Epithelial cell of esophagus (primary cell): Measurements from ENCODE around the gene MOG.

ENCODE experiments used
- DNase-seq: peaks from one replicate; pipeline ENCODE4 v3.0.0; 2010; ENCODE audit warnings: low read depth
- H3K4me3 ChIP-seq: 2 replicates; pipeline ENCODE4 v1.5.1; 2011; ENCODE audit warnings: mild to moderate bottlenecking, low read length, control low read depth
- TF ChIP-seq, protein P1 (sequence below): IDR thresholded peaks from 2 replicates; pipeline ENCODE4 v1.5.1; 2011; ENCODE audit warnings: low read depth, mild to moderate bottlenecking, low read length, control low read depth, inconsistent platforms; ENCODE audit not compliant: insufficient read depth; ENCODE audit errors: missing control alignments

MOG gene

DNA sequence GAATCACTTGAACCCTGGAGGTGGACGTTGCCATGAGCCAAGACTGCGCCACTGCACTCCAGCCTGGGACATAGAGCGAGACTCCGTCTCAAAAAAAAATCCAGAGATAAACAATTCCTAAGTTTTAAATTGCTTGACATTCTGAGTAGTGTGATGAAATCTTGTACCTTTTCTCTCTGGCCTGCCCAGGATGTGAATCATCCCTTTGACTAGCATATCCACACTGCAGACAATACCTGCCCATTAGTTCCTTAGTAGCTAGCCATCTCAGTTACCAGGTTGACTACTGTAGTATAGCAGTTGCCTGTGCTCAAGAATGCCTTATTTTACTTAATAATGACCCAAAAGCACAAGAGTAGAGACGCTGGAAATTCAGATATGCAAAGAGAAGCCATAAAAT is 21.2 kb downstream of the MOG start:
- TF ChIP-seq, protein P1, sequence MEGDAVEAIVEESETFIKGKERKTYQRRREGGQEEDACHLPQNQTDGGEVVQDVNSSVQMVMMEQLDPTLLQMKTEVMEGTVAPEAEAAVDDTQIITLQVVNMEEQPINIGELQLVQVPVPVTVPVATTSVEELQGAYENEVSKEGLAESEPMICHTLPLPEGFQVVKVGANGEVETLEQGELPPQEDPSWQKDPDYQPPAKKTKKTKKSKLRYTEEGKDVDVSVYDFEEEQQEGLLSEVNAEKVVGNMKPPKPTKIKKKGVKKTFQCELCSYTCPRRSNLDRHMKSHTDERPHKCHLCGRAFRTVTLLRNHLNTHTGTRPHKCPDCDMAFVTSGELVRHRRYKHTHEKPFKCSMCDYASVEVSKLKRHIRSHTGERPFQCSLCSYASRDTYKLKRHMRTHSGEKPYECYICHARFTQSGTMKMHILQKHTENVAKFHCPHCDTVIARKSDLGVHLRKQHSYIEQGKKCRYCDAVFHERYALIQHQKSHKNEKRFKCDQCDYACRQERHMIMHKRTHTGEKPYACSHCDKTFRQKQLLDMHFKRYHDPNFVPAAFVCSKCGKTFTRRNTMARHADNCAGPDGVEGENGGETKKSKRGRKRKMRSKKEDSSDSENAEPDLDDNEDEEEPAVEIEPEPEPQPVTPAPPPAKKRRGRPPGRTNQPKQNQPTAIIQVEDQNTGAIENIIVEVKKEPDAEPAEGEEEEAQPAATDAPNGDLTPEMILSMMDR: no peak
- DNase-seq: peak; percentile 91
- H3K4me3 ChIP-seq: no peak overlapping the region

DNA sequence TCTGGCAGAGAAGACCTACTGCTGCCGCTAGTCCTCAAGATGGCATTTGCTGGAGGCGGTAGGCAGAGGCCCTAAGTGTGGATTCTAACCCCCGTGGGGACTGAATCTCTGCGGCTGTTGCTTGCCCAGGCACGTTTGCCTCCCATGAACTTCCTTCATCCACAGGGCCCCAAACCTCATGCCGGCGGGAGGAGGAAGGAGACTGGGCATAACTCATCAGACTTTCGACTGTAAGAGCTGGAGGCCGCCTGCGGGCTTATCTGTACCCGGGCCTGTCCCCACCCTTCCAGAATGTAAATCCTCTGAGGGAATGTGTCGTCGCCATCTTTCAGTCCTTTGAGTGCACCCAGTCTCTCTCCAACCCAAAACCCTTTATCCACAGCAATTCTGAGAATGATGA is 23.1 kb downstream of the MOG start:
- TF ChIP-seq, protein P1: no peak
- no peak overlapping the region for H3K4me3 ChIP-seq

DNA sequence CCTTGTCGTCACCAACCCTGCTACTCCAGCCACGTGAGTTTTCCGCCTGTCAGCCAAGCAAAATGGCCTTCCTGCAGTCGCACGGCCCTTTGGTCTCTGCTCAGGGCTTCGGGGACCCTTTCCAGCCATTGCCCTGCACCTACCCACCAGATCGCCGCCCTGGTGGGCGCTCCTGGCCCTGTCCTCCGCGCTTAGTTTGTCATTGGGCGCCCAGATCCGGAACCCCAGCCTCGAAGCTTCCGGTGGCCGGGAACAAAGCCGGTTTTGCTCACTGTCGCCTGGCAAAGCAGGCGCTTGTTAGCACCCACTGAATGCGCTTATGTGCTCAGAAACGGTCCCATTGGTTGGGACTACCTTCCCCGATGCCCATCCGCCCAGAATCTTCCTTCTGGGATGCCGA is 23.5 kb downstream of the MOG start:
- TF ChIP-seq, protein P1: no peak
- no peak for DNase-seq
- H3K4me3 ChIP-seq: no peak overlapping the region

More for the DNA sequence above, 23.1 kb downstream of the MOG start:
- DNase-seq: peak; percentile 82

DNA sequence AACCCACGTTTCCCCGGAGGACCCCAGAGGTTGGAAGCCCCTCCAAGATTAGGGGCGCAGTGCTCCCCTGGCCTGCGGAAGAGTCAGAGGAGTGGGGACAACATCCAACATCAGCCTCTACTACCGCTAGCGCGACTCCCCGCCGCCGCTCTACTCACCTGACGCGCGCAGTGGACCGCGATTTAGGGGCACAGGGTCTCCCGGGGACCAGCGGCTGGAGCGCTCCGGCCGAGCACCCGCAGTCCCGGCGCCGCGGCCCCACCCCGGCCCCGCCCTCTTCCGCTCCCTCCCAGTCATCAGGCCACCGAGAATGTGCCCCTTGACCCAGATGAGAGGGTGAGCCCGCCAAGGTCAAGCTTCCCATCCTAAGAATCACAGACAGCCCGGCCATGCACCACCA is 24.0 kb downstream of the MOG start, which contains the start of gene ZFP57:
Gene ZFP57 (minus strand): TSS at position 249 of the 400 bp plus-strand sequence. CDS start 4,149 bp downstream, outside the sequence.
- no peak for DNase-seq
- TF ChIP-seq, protein P1: no peak
- H3K4me3 ChIP-seq: no peak within 1 kb of the TSS

DNA sequence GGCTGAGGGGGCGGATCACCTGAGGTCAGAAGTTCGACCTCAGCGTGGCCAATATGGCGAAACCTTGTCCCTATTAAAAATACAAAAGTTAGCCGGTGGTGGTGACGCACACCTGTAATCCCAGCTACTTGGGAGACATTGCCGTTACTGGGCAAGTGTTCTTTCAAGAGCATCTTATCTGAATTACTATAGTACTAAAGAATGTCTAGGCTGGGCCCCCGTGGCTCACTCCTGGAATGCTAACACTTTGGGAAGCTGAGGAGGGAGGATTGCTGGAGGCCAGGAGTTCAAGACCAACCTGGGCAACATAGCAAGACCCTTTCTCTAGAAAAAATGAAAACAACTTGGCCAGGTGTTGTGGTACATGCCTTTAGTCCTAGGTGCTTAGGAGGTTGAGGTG is 24.9 kb downstream of the MOG start:
- no peak overlapping the region for H3K4me3 ChIP-seq
- no peak for DNase-seq
- TF ChIP-seq, protein P1: no peak

DNA sequence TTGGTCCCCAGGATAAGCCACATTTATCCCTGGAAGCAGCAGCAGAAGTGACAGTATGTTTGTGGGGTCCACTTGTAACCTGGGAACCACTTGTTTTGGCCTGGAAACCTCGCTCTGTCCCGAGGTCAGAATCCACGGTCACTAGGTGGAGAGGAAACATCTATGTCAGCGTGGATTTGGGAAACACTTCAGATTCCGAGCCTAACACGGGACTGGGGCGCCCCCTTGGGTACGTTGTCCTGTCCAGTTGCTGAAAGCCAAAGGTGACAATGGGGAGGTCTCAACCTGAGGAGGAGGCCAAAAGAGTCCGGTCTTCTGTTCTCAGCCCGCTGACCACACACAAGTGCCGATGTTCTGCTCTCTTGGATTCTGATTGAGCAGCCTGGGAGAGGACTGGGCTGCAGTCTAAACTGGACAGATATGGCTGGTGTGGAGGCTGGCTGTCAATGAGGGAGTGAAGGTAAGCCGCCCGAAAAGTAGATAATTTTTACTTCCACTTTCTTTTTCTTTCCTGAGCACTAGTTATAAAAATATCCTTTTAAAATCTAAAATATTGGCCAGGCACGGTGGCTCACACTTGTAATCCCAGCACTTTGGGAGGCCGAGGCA is 28.9 kb downstream of the MOG start:
- TF ChIP-seq, protein P1: no peak
- DNase-seq: peak; percentile 35
- no peak overlapping the region for H3K4me3 ChIP-seq

DNA sequence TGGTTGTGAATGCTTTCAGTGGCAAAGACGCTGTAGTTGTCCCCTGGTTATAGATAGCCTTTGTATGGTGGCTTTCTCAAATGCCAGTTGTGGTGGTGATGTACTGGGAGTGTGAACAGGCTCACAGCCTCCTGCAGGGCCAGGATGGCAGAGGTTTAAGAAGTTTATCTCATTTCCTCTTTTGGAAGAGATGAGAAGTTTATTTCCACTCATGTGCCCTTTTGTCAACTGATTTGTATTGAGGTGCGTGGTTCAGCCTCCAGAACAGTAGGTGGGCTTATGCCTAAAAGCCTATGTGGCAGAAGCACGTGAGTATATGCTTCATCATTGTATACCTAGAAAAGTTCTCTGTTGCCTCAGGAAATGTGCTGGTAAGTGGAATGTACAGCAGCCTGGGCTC is 37.7 kb downstream of the MOG start:
- no peak for DNase-seq
- no peak overlapping the region for H3K4me3 ChIP-seq
- TF ChIP-seq, protein P1: no peak
